IMR-90 (cell line): ENCODE measurements around the gene PCBD1. TPM values are rescaled to one million over a fixed set of nuclear protein-coding genes. Genes with fewer than 3 reads are reported as not detected.

Experiments
- ATAC-seq: fragments of 200-7000 bp; cut with Tn5 transposase; 2 replicates; pipeline ENCODE4 v1.9.1; 2020; ENCODE audit warnings: low read depth, mild to moderate bottlenecking, moderate library complexity
- BruUV-seq: library from RNA; stranded (reverse); fragments of 400-500 nt; replicated peaks from 2 replicates; lab custom pipeline; 2021; lab: Mats Ljungman, UMichigan
- CTCF ChIA-PET: fragments of 300-600 bp; formaldehyde crosslinking; extraction: SDS; loops from one replicate; lab custom pipeline; 2021; ENCODE audit warnings: antibody characterized with exemption; lab: Yijun Ruan, JAX
- POLR2A ChIA-PET: fragments of 300-600 bp; sonication (Branson Sonifier 250); formaldehyde crosslinking; loops from one replicate; lab custom pipeline; 2022; ENCODE audit warnings: antibody characterized with exemption; ENCODE audit not compliant: unreplicated experiment; lab: Charles Lee
- DNase-seq: peaks from one replicate; pipeline ENCODE4 v3.0.0; 2013
- H2AFZ ChIP-seq: replicated peaks from 2 replicates; pipeline ENCODE3; 2013; ENCODE audit warnings: low read length, mild to moderate bottlenecking; ENCODE audit not compliant: poor library complexity
- H2AK5ac ChIP-seq: 2 replicates; pipeline ENCODE4 v1.6.1; 2013; ENCODE audit warnings: low read depth, low read length, inconsistent platforms
- H2AK9ac ChIP-seq: replicated peaks from 2 replicates; pipeline ENCODE3; 2013; ENCODE audit warnings: mild to moderate bottlenecking, low read depth, low read length, moderate library complexity; ENCODE audit not compliant: poor library complexity
- H2BK120ac ChIP-seq: 2 replicates; pipeline ENCODE4 v1.6.1; 2013; ENCODE audit warnings: low read depth, low read length, inconsistent platforms
- H2BK15ac ChIP-seq: 3 replicates; pipeline ENCODE4 v1.6.1; 2013; ENCODE audit warnings: low read depth, low read length, inconsistent platforms
- H2BK20ac ChIP-seq: 2 replicates; pipeline ENCODE4 v1.6.1; 2013; ENCODE audit warnings: low read depth, mild to moderate bottlenecking, inconsistent platforms, low read length, moderate library complexity
- H2BK5ac ChIP-seq: 2 replicates; pipeline ENCODE4 v1.6.1; 2013; ENCODE audit warnings: mild to moderate bottlenecking, low read depth, low read length, inconsistent platforms; ENCODE audit not compliant: poor library complexity, severe bottlenecking
- H3K14ac ChIP-seq: replicated peaks from 2 replicates; pipeline ENCODE4 v1.6.1; 2013; ENCODE audit warnings: low read depth, low read length, inconsistent platforms
- H3K18ac ChIP-seq: 2 replicates; pipeline ENCODE4 v1.6.1; 2013; ENCODE audit warnings: low read depth, low read length, control low read depth
- H3K23ac ChIP-seq: 2 replicates; pipeline ENCODE4 v1.6.1; 2013; ENCODE audit warnings: low read depth, low read length, inconsistent platforms
- H3K27ac ChIP-seq: 2 replicates; pipeline ENCODE4 v1.5.1; 2013; ENCODE audit warnings: mild to moderate bottlenecking, control low read depth, low read length; ENCODE audit not compliant: insufficient read depth
- H3K27me3 ChIP-seq: 2 replicates; pipeline ENCODE4 v1.6.1; 2013; ENCODE audit warnings: low read length; ENCODE audit not compliant: control insufficient read depth, insufficient read depth
- H3K36me3 ChIP-seq: 2 replicates; pipeline ENCODE4 v1.6.1; 2013; ENCODE audit warnings: low read length, mixed read lengths; ENCODE audit not compliant: control insufficient read depth, insufficient read depth
- H3K4ac ChIP-seq: 2 replicates; pipeline ENCODE4 v1.6.1; 2013; ENCODE audit warnings: low read depth, low read length, inconsistent platforms
- H3K4me1 ChIP-seq: 2 replicates; pipeline ENCODE4 v1.6.1; 2013; ENCODE audit warnings: low read length, mixed read lengths; ENCODE audit not compliant: control insufficient read depth, insufficient read depth
- H3K4me2 ChIP-seq: 2 replicates; pipeline ENCODE4 v1.6.1; 2013; ENCODE audit warnings: low read depth, mild to moderate bottlenecking, control low read depth, low read length, moderate library complexity
- H3K4me3 ChIP-seq: 2 replicates; pipeline ENCODE4 v1.5.1; 2013; ENCODE audit warnings: low read depth, mild to moderate bottlenecking, control low read depth, low read length, moderate library complexity; ENCODE audit not compliant: insufficient read depth
- H3K56ac ChIP-seq: 2 replicates; pipeline ENCODE4 v1.6.1; 2013; ENCODE audit warnings: low read length, inconsistent platforms; ENCODE audit not compliant: insufficient read depth; ENCODE audit errors: extremely low read depth
- H3K79me1 ChIP-seq, 2 experiments: 2 replicates each; pipeline ENCODE4 v1.6.1; 2013; ENCODE audit warnings: low read length in 2 of 2, inconsistent platforms in 1 of 2, low read depth in 1 of 2
- H3K9ac ChIP-seq: 2 replicates; pipeline ENCODE4 v1.6.1; 2013; ENCODE audit warnings: low read depth, low read length, control low read depth
- H3K9me1 ChIP-seq: 2 replicates; pipeline ENCODE4 v1.6.1; 2013; ENCODE audit warnings: low read length, inconsistent platforms; ENCODE audit not compliant: insufficient read depth
- H3K9me3 ChIP-seq: 2 replicates; pipeline ENCODE4 v1.6.1; 2013; ENCODE audit warnings: low read length; ENCODE audit not compliant: control insufficient read depth, insufficient read depth
- H4K20me1 ChIP-seq: 2 replicates; pipeline ENCODE4 v1.6.1; 2013; ENCODE audit warnings: low read length, inconsistent platforms; ENCODE audit not compliant: insufficient read depth
- H4K5ac ChIP-seq: 2 replicates; pipeline ENCODE4 v1.6.1; 2013; ENCODE audit warnings: mild to moderate bottlenecking, low read depth, low read length, control low read depth
- H4K8ac ChIP-seq, 2 experiments: 2 replicates each; pipeline ENCODE4 v1.6.1; 2013; ENCODE audit warnings: low read depth in 2 of 2, low read length in 2 of 2, control low read depth in 1 of 2, inconsistent platforms in 1 of 2
- H4K91ac ChIP-seq: 2 replicates; pipeline ENCODE4 v1.6.1; 2013; ENCODE audit warnings: low read depth, low read length, inconsistent platforms; ENCODE audit not compliant: insufficient read depth
- BHLHE40 ChIP-seq: fragments of 150-350 bp; IDR thresholded peaks from 2 replicates; pipeline ENCODE4 v1.6.1; 2016; ENCODE audit warnings: mild to moderate bottlenecking, low read depth, low read length
- CHD1 ChIP-seq: IDR thresholded peaks from 2 replicates; pipeline ENCODE4 v1.6.1; 2012; ENCODE audit warnings: low read depth, low read length, improper control_type of control experiment
- CTCF ChIP-seq: conservative IDR thresholded peaks from 2 replicates; pipeline ENCODE4 v1.5.1; 2012; ENCODE audit warnings: mild to moderate bottlenecking, low read depth, low read length, improper control_type of control experiment
- ELK1 ChIP-seq: fragments of 150-350 bp; IDR thresholded peaks from 2 replicates; pipeline ENCODE4 v1.6.1; 2016; ENCODE audit warnings: low read depth, mild to moderate bottlenecking, low read length, moderate library complexity, borderline replicate concordance
- MAFK ChIP-seq: IDR thresholded peaks from 2 replicates; pipeline ENCODE4 v1.6.1; 2012; ENCODE audit warnings: low read depth, low read length, improper control_type of control experiment
- MAZ ChIP-seq: IDR thresholded peaks from 2 replicates; pipeline ENCODE4 v1.6.1; 2012; ENCODE audit warnings: low read depth, mild to moderate bottlenecking, low read length, improper control_type of control experiment, moderate library complexity, borderline replicate concordance
- POLR2A ChIP-seq: IDR thresholded peaks from 2 replicates; pipeline ENCODE4 v1.6.1; 2012; ENCODE audit warnings: mild to moderate bottlenecking, low read depth, low read length
- RAD21 ChIP-seq: IDR thresholded peaks from 2 replicates; pipeline ENCODE4 v1.6.1; 2012; ENCODE audit warnings: low read length, improper control_type of control experiment
- RCOR1 ChIP-seq: IDR thresholded peaks from 2 replicates; pipeline ENCODE4 v1.6.1; 2012; ENCODE audit warnings: mild to moderate bottlenecking, low read length, improper control_type of control experiment; ENCODE audit not compliant: insufficient replicate concordance
- RFX5 ChIP-seq: IDR thresholded peaks from 2 replicates; pipeline ENCODE4 v1.8.0; 2012; ENCODE audit warnings: low read depth, mild to moderate bottlenecking, low read length, moderate library complexity
- USF2 ChIP-seq: fragments of 150-350 bp; IDR thresholded peaks from 2 replicates; pipeline ENCODE4 v1.6.1; 2017; ENCODE audit warnings: mild to moderate bottlenecking, antibody characterized with exemption, low read length, low read depth
- WGBS, 2 experiments: methylation state at CpG; one replicate each; pipeline versions ENCODE4 v1.1.5 to v1.1.7; 2013; ENCODE audit warnings: missing lambda C conversion rate in 2 of 2; ENCODE audit not compliant: insufficient read length in 1 of 2; ENCODE audit errors: extremely low coverage in 2 of 2; 5-methylcytosine and 5-hydroxymethylcytosine counted together
- dilution Hi-C: fragments of 300-500 bp; cut with HindIII; formaldehyde crosslinking; loops from one replicate; pipeline ENCODE4 v1.14.3; 2018; ENCODE audit warnings: low sequenced_read_pairs; ENCODE audit not compliant: unreplicated experiment
- in situ Hi-C: fragments of 300-500 bp; cut with MboI; formaldehyde crosslinking; loops from 3 replicates; pipeline ENCODE4 v1.14.3; 2019; ENCODE audit warnings: low sequenced_read_pairs, inconsistent platforms, mixed read lengths
- intact Hi-C: fragments of 100-400 bp; cut with micrococcal nuclease; formaldehyde crosslinking; loops from 2 replicates; pipeline ENCODE4 v1.10.0; 2022
- polyA plus RNA-seq, 3 experiments: library from polyadenylated mRNA; depleted of rRNA; stranded (reverse); fragments of >200 nt; gene quantifications; 2 replicates each; pipeline ENCODE4 v1.2.3, GENCODE V29; 2012; ENCODE audit warnings: low replicate concordance in 1 of 3
- total RNA-seq: library from RNA; depleted of rRNA; stranded (reverse); fragments of >200 nt; gene quantifications from 2 replicates; pipeline ENCODE4 v1.2.3, GENCODE V29; 2012

The PCBD1 gene
- total and polyA plus RNA-seq, 2 of the 4 experiments (the other 2 are of a cell fraction), result 15.8 to 31.6 TPM

- no peaks in the 10 kb centered on the region for H3K4me1 ChIP-seq
- no peak overlapping the region for H2AK5ac ChIP-seq
- H4K20me1 ChIP-seq, result no peaks in the 10 kb centered on the region
- ATAC-seq, result no peak
- H2BK20ac ChIP-seq, result no peak overlapping the region
- H2AFZ ChIP-seq, result no peak overlapping the region
- in situ Hi-C loops, result no loop called here
- no peak overlapping the region for H3K23ac ChIP-seq
- H3K4me2 ChIP-seq, result no peak overlapping the region
- intact Hi-C loops, result no loop called here
- H4K5ac ChIP-seq, result no peak overlapping the region
- H4K8ac ChIP-seq, result no peak overlapping the region
- DNase-seq, result no peak
- WGBS, 2 experiments, result no CpG with 5 or more reads among the region's 1 CpG
- no TSS peak for BruUV-seq
- ChIA-PET POLR2A (no interaction called here), CTCF (no interaction called here)
- no peak overlapping the region for H2BK15ac ChIP-seq
- TF ChIP-seq MAZ (no peak), BHLHE40 (no peak), CTCF (no peak), USF2 (no peak), ELK1 (no peak), RFX5 (no peak), RCOR1 (no peak), RAD21 (no peak), MAFK (no peak), CHD1 (no peak), POLR2A (no peak)
- dilution Hi-C loops, result no loop called here
- H3K27me3 ChIP-seq, result peaks cover 78% of the 10 kb centered on the region
- no peak overlapping the region for H3K27ac ChIP-seq
- H3K56ac ChIP-seq, result no peak overlapping the region
- no peak overlapping the region for H2BK120ac ChIP-seq
- H4K91ac ChIP-seq, result no peak overlapping the region
- H2AK9ac ChIP-seq, result no peak overlapping the region
- no peaks in the 10 kb centered on the region for H3K36me3 ChIP-seq
- no peak overlapping the region for H3K9ac ChIP-seq
- H3K4me3 ChIP-seq, result no peak overlapping the region
- no peak overlapping the region for H3K18ac ChIP-seq
- no peak overlapping the region for H3K4ac ChIP-seq
- no peak overlapping the region for H2BK5ac ChIP-seq
- H3K9me1 ChIP-seq, result no peaks in the 10 kb centered on the region; the same call in 1 of the 2 replicates
- H3K9me3 ChIP-seq, result no peaks in the 10 kb centered on the region
- no peak overlapping the region for H3K14ac ChIP-seq
- H3K79me1 ChIP-seq, result no peaks in the 10 kb centered on the region
These were observed 46.3 kb upstream of the PCBD1 start for GRCh38 chr10:70934701-70935100.
